Thoracic aorta (tissue), 2 donors: Measurements from ENCODE around the gene ADGRA1. TPM values are rescaled to one million over a fixed set of nuclear protein-coding genes. Genes with fewer than 3 reads are reported as not detected.

Source experiments
- ATAC-seq: fragments of 150-250 bp; one replicate; pipeline ENCODE4 v1.8.0; 2017; ENCODE audit warnings: low read depth; ENCODE audit not compliant: insufficient number of reproducible peaks, low FRiP score
- DNase-seq: peaks from one replicate; pipeline ENCODE4 v3.0.0-alpha.2; 2020; ENCODE audit warnings: low spot score
- H3K27ac ChIP-seq, 2 donors: fragments of 200-600 bp; sonication (generic); 1 replicate in 1 of 2; 2 replicates in 1 of 2; pipeline ENCODE4 v1.5.1; 2016; ENCODE audit warnings: mild to moderate bottlenecking in 2 of 2, moderate library complexity in 2 of 2
- H3K27me3 ChIP-seq: fragments of 200-600 bp; sonication (generic); replicated peaks from 2 replicates; pipeline ENCODE4 v1.6.0; 2016; ENCODE audit warnings: mild to moderate bottlenecking; ENCODE audit not compliant: insufficient read depth
- H3K36me3 ChIP-seq: fragments of 200-600 bp; sonication (generic); one replicate; pipeline ENCODE4 v1.5.1; 2016
- H3K4me1 ChIP-seq, 2 donors: fragments of 200-600 bp; sonication (generic); 1 replicate in 1 of 2; 2 replicates in 1 of 2; pipeline versions ENCODE4 v1.5.1 to v1.6.0; 2016; ENCODE audit warnings: low read depth in 2 of 2, mild to moderate bottlenecking in 1 of 2; ENCODE audit not compliant: control insufficient read depth in 1 of 2
- H3K4me3 ChIP-seq: fragments of 200-600 bp; sonication (generic); 2 replicates; pipeline ENCODE4 v1.5.1; 2016; ENCODE audit warnings: mild to moderate bottlenecking
- H3K9me3 ChIP-seq: fragments of 200-600 bp; sonication (generic); 2 replicates; pipeline ENCODE4 v1.5.1; 2016
- total RNA-seq, 2 donors: library from RNA; depleted of rRNA; stranded (reverse); fragments of >200 nt; gene quantifications; one replicate each; pipeline versions ENCODE4 v1.1.0 to v1.2.3, GENCODE V29; 2016
- TF ChIP-seq, protein P1 (sequence below): fragments of 200-600 bp; sonication (generic); IDR thresholded peaks from one replicate; pipeline ENCODE4 v1.5.1; 2019; ENCODE audit warnings: antibody characterized with exemption

Gene ADGRA1
- total RNA-seq, 2 donors from 2014 or later, result not detected

DNA sequence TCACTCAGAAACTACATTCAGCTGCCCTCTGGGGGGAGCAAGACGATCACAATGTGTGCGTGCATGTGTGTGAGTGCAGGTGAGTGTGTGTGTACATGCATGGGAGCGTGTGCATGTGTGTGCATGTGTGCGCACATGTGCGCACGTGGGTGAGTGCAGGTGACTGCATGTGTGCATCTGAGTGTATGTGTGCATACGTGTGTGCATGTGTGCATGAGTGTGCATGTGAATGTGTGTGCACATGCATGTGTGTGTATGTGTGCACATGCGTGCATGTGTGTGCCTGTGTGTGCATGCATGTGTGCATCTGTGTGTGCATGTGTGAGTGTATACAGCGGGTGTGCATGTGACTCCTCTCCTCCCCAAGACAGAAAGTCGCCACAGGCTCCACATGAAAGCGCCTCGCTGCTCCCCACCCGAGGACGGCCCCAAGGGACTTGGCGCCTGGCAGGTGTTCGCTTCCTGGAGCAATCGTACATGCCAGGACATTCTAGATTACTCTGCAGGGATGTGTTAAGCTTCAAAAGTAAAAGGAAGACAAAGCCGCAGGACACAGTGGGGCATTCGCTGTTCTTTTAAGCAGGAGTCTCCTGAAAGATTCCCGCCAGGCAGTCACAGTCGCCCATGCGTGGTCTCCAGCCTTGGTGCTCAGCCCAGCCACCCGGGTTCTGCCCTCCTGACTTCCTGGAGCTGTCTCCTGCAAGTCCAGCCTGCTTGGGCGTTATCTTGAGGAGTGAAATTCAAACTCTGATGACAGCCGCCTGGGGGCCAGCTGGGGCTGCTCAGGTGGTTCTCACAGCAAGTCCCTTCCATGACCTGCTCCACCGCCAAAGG lies 42.0 kb upstream of the ADGRA1 start:
- ATAC-seq, result no peak
- H3K36me3 ChIP-seq, result no peaks in the 10 kb centered on the region
- H3K9me3 ChIP-seq, result no peaks in the 10 kb centered on the region
- no peak for DNase-seq
- H3K4me1 ChIP-seq, result no peaks in the 10 kb centered on the region
- no peak overlapping the region for H3K27ac ChIP-seq
- H3K27me3 ChIP-seq, result no peaks in the 10 kb centered on the region
- TF ChIP-seq, protein P1, sequence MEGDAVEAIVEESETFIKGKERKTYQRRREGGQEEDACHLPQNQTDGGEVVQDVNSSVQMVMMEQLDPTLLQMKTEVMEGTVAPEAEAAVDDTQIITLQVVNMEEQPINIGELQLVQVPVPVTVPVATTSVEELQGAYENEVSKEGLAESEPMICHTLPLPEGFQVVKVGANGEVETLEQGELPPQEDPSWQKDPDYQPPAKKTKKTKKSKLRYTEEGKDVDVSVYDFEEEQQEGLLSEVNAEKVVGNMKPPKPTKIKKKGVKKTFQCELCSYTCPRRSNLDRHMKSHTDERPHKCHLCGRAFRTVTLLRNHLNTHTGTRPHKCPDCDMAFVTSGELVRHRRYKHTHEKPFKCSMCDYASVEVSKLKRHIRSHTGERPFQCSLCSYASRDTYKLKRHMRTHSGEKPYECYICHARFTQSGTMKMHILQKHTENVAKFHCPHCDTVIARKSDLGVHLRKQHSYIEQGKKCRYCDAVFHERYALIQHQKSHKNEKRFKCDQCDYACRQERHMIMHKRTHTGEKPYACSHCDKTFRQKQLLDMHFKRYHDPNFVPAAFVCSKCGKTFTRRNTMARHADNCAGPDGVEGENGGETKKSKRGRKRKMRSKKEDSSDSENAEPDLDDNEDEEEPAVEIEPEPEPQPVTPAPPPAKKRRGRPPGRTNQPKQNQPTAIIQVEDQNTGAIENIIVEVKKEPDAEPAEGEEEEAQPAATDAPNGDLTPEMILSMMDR, result no peak
- H3K4me3 ChIP-seq, result no peak overlapping the region

DNA sequence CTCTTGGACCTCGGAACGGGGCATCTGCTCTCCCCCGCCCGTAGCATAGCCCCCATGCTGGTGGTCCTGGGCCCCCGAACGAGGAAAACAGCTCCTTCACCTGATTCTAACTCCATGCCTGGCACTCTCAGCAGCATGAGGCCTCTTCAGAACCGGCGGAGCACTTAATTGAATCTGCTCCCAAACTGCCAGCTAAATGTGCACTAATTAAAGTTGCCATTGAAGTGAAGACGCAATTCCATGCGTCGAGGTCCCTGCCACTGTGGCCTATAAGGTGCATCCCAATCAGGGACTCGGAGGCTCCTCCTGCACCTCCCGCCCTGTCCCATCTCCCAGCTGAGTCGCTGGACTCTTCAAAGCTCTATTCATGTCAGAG lies 41.3 kb upstream of the ADGRA1 start:
- H3K4me1 ChIP-seq, result no peaks in the 10 kb centered on the region
- H3K36me3 ChIP-seq, result no peaks in the 10 kb centered on the region
- H3K4me3 ChIP-seq, result no peak overlapping the region
- DNase-seq, result no peak
- no peaks in the 10 kb centered on the region for H3K9me3 ChIP-seq
- TF ChIP-seq, protein P1, result no peak
- H3K27me3 ChIP-seq, result no peaks in the 10 kb centered on the region
- no peak overlapping the region for H3K27ac ChIP-seq
- no peak for ATAC-seq

DNA sequence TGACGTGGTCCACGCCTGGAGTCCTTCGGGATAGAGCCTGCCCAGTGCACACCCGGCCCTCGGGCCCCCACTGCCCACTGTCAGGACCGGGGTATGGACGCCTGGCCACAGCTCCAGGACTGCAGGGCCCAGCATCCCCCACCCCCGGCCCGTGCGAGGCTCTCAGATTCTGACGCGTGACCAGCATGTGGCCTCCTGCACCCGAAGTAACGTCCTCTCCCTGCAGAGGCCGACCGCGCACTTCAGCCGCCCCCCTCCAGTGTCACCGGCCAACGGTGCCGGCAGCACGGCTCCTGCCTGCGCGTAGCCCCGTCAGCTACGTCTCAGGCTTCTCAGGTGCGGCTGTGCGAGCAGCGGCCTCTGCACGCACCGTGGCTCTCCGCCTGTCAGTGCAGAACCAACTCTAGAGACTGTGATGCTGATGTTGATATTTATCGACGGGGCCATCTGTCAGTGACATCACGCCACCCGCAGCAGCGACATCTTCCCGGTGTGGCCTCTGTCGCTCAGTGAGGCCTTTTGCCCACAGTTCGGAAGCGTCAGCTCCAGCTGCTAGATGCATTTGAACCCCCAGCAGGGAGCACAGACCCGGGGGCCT lies 40.1 kb upstream of the ADGRA1 start:
- TF ChIP-seq, protein P1, result no peak
- H3K36me3 ChIP-seq, result no peaks in the 10 kb centered on the region
- ATAC-seq, result no peak
- no peak for DNase-seq
- H3K4me3 ChIP-seq, result no peak overlapping the region
- no peaks in the 10 kb centered on the region for H3K9me3 ChIP-seq
- no peaks in the 10 kb centered on the region for H3K27me3 ChIP-seq
- no peaks in the 10 kb centered on the region for H3K4me1 ChIP-seq
- H3K27ac ChIP-seq, result no peak overlapping the region

DNA sequence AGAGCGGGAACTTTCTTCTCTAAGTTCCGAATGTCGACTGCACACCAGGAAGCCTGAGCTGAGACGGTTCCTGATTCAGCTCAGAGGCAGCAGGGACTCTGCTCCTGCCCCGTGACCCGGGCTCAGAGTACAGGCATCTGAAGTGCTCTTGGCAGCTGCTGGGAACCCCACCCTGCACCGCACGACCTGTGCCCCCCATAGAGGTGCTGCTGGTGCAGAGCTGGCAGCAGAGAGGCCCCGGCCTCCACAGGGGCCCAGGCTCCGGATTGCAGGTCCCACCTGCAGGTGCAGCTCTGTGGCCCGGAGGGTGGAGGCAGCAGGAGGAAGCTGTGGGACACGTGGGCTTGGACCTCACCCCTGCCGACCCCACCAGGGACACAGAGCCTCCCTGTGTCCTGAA lies 39.5 kb upstream of the ADGRA1 start:
- H3K36me3 ChIP-seq, result no peaks in the 10 kb centered on the region
- no peaks in the 10 kb centered on the region for H3K4me1 ChIP-seq
- no peak for DNase-seq
- no peaks in the 10 kb centered on the region for H3K27me3 ChIP-seq
- no peak overlapping the region for H3K27ac ChIP-seq
- H3K4me3 ChIP-seq, result no peak overlapping the region
- ATAC-seq, result no peak
- TF ChIP-seq, protein P1, result no peak
- no peaks in the 10 kb centered on the region for H3K9me3 ChIP-seq

DNA sequence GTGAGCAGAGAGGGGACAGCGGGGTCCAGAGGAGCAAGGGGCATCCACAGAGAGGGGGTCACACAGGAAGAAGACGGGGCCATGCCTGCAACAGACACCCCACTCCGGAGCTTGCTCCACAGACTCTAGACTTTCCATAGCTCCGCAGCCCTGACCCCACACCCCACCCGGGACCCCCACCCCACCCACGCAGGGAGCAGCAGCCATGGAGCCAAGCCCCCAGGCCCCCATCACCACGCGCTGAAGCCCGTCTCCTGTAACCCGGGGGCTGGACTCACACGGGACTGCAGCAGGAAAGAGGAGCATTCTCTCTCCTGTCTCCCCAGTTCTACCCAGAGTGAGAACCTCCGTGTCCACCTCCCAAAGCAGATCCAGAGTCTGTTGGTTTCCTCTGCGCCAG lies 38.8 kb upstream of the ADGRA1 start:
- Histone ChIP-seq H3K4me3 (no peak overlapping the region), H3K27ac (no peak overlapping the region), H3K9me3 (no peaks in the 10 kb centered on the region), H3K4me1 (no peaks in the 10 kb centered on the region), H3K27me3 (no peaks in the 10 kb centered on the region), H3K36me3 (no peaks in the 10 kb centered on the region)
- TF ChIP-seq, protein P1, result no peak
- DNase-seq, result no peak
- ATAC-seq, result no peak
